ENCODE data around the gene BNC2. TPM values are rescaled to one million over a fixed set of nuclear protein-coding genes. Genes with fewer than 3 reads are reported as not detected.

BNC2 gene
- total RNA-seq, 2 donors from 2014 or later = 16.1 to 16.9 TPM

DNA sequence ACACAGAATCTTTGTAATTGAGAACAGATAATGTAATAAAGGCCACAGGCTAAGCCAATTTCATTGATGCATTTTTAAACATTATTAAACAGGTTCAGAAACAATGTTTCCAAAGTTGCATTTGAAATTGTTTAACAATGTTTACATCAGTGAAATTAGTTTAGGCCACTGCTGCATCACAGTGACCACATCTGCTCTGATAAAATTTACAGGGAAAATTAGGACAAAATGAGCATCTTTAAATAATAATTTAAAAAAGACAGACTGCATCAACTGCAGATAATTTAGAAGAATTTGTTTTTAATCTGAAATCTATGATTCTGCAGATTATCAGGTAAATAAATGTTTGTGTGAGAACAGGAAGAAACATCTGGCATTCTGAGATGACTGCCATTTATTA lies 420.4 kb downstream of the BNC2 start:
- no peak overlapping the region for H3K4me3 ChIP-seq
- H3K9me3 ChIP-seq = no peaks in the 10 kb centered on the region
- H3K27ac ChIP-seq = no peak overlapping the region
- H3K36me3 ChIP-seq = no peaks in the 10 kb centered on the region
- ATAC-seq (ENCODE audit: insufficient number of reproducible peaks, low FRiP score, low read depth) = no peak
- H3K4me1 ChIP-seq (ENCODE audit: control insufficient read depth in 1 of 2, low read depth in 2 of 2) = peaks cover 0 to 3% of the 10 kb centered on the region in 2 donors
- DNase-seq (ENCODE audit: low spot score) = no peak
- no peaks in the 10 kb centered on the region for H3K27me3 ChIP-seq (replicated peaks; ENCODE audit: insufficient read depth)
- TF ChIP-seq, protein P1, sequence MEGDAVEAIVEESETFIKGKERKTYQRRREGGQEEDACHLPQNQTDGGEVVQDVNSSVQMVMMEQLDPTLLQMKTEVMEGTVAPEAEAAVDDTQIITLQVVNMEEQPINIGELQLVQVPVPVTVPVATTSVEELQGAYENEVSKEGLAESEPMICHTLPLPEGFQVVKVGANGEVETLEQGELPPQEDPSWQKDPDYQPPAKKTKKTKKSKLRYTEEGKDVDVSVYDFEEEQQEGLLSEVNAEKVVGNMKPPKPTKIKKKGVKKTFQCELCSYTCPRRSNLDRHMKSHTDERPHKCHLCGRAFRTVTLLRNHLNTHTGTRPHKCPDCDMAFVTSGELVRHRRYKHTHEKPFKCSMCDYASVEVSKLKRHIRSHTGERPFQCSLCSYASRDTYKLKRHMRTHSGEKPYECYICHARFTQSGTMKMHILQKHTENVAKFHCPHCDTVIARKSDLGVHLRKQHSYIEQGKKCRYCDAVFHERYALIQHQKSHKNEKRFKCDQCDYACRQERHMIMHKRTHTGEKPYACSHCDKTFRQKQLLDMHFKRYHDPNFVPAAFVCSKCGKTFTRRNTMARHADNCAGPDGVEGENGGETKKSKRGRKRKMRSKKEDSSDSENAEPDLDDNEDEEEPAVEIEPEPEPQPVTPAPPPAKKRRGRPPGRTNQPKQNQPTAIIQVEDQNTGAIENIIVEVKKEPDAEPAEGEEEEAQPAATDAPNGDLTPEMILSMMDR (IDR thresholded peaks at IDR 0.05) = no peak

DNA sequence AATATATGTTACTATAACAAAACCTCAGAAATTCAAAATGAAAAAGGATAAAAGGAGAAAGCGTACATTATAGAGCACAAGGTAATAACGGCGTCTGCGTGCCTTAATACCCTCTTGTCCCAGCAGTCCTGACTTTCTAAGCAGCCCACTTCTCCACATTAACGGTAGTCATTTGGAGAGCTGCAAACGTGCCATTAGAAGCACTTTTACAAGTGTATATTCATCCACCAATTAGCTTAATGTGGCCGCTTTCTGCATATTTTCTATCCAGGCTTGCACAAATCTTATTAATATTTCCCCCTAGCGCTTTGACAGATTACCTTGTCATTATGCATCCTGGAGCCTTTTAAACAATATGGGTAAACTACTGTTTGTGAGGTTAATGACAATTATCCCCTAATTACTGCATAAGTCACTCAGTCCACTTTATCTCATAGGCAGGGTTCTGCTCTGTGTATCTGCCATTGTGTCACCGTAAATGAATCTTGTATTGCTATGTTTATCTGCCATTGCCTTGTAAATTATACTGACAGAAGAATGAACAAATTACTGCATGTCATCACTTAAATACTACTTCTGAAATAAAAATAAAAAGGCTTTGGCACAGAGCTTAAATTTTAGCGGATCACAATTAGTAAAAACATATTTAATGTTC lies 421.3 kb downstream of the BNC2 start:
- Histone ChIP-seq H3K4me3 (no peak overlapping the region), H3K27ac (no peak overlapping the region), H3K27me3 (replicated peaks; ENCODE audit: insufficient read depth) (no peaks in the 10 kb centered on the region), H3K36me3 (no peaks in the 10 kb centered on the region), H3K4me1 (ENCODE audit: control insufficient read depth in 1 of 2, low read depth in 2 of 2) (peaks cover 0 to 5% of the 10 kb centered on the region in 2 donors), H3K9me3 (no peaks in the 10 kb centered on the region)
- TF ChIP-seq, protein P1 (IDR thresholded peaks at IDR 0.05) = no peak
- ATAC-seq (ENCODE audit: insufficient number of reproducible peaks, low FRiP score, low read depth) (no peak), DNase-seq (ENCODE audit: low spot score) (no peak)

DNA sequence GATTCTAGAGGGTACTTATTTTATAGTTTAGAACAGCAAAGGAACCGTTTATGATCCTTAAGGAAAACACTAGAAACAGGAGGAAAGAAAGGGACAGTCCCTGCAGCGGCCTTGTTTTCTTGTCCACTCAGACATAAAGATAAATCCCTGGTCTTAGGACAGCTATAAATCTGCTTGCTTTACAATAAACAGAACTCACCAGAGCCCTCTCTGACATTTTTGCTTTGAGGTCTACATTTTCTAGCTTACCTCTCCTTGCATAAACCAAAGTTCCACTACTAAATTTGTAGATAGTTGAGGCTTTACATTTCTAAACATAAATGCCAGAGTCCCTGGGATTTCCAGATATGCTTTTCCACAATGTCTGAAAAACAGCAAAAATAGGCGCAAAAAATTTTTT lies 422.5 kb downstream of the BNC2 start:
- Histone ChIP-seq H3K27ac (no peak overlapping the region), H3K27me3 (replicated peaks; ENCODE audit: insufficient read depth) (no peaks in the 10 kb centered on the region), H3K9me3 (no peaks in the 10 kb centered on the region), H3K4me3 (no peak overlapping the region), H3K36me3 (no peaks in the 10 kb centered on the region), H3K4me1 (ENCODE audit: control insufficient read depth in 1 of 2, low read depth in 2 of 2) (peaks cover 0 to 5% of the 10 kb centered on the region in 2 donors)
- DNase-seq (ENCODE audit: low spot score) (no peak), ATAC-seq (ENCODE audit: insufficient number of reproducible peaks, low FRiP score, low read depth) (no peak)
- TF ChIP-seq, protein P1 (IDR thresholded peaks at IDR 0.05) = no peak

DNA sequence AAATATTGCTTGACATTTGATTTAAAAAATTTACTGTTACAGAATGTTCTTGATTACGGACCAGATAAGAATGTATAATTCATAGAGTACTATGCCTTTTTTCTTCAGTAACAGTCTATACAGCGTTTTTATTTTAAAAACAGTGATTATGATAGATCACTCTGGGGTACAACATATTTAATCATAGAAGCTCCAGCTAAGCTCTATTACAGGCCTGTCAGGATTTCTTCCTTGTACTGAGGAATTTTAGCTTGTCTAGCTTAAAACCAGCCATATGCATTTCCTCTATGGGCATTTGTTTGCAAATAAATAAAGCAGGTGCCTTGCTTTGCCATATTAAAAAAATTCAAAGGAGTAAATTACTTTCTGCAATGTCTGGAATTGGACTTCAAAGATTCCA lies 423.8 kb downstream of the BNC2 start:
- no peaks in the 10 kb centered on the region for H3K27me3 ChIP-seq (replicated peaks; ENCODE audit: insufficient read depth)
- no peak for DNase-seq (ENCODE audit: low spot score)
- no peak for ATAC-seq (ENCODE audit: insufficient number of reproducible peaks, low FRiP score, low read depth)
- H3K27ac ChIP-seq = no peak overlapping the region
- TF ChIP-seq, protein P1 (IDR thresholded peaks at IDR 0.05) = no peak
- H3K9me3 ChIP-seq = no peaks in the 10 kb centered on the region
- H3K4me3 ChIP-seq = no peak overlapping the region
- peaks cover 0 to 5% of the 10 kb centered on the region in 2 donors for H3K4me1 ChIP-seq (ENCODE audit: control insufficient read depth in 1 of 2, low read depth in 2 of 2)
- no peaks in the 10 kb centered on the region for H3K36me3 ChIP-seq

DNA sequence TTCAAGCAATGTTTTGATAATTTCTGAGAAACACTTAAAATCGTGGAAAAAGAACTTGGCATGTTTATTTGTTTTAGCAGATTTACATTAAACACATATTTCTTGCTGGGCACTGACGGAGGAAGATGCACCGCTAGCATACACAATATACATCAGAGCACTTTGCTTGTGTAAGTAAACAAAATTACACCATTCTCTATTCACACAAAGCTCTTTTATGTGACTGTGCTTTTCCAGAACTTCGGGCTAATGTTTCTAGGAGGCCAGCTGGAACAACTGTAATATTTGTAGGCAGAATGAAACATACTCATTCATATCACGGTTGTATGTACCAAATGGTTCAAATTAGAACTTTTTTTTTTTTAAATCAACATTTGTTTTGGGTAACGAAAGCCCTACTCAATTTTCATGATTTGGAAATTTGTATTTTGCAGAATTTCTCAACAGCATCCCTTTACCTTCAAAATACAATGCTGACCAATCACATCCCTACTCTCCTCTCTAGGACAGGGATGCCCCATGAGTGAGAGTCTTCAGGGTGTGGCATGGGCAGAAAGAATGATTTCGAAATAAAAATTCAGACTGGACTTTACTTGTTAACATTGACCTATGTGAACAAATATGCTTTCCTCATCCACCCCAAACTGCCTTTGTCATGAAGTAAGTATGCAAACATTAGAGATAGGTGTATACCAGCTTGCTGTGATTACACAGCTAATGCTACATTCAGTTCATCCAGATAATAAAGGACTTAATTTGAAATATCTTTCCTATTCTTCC lies 425.1 kb downstream of the BNC2 start:
- Histone ChIP-seq H3K27ac (no peak overlapping the region), H3K4me3 (no peak overlapping the region), H3K4me1 (ENCODE audit: control insufficient read depth in 1 of 2, low read depth in 2 of 2) (peaks cover 0 to 5% of the 10 kb centered on the region in 2 donors), H3K27me3 (replicated peaks; ENCODE audit: insufficient read depth) (no peaks in the 10 kb centered on the region), H3K9me3 (no peaks in the 10 kb centered on the region), H3K36me3 (no peaks in the 10 kb centered on the region)
- no peak for ATAC-seq (ENCODE audit: insufficient number of reproducible peaks, low FRiP score, low read depth)
- no peak for DNase-seq (ENCODE audit: low spot score)
- TF ChIP-seq, protein P1 (IDR thresholded peaks at IDR 0.05) = no peak
